HG02763 (cell line): Measurements from ENCODE around the gene CLEC11A.

Experiments used
- ATAC-seq: cut with Tn5 transposase; IDR thresholded peaks from one replicate; pipeline ENCODE4 v1.9.1; 2021; ENCODE audit warnings: mild to moderate bottlenecking, moderate library complexity; ENCODE audit not compliant: unreplicated experiment

Gene CLEC11A

GRCh38 chr19:50723069-50723468, at the start of gene CLEC11A:
TSS of gene CLEC11A (plus strand) at chr19:50723364. CDS start at chr19:50723526, 162 bp downstream.
- no peak for ATAC-seq

GRCh38 chr19:50676625-50677197, 46.5 kb upstream of the CLEC11A start:
- no peak for ATAC-seq

- no peak for ATAC-seq
Observed at GRCh38 chr19:50677636-50678035, 45.5 kb upstream of the CLEC11A start.

GRCh38 chr19:50678323-50678722, 44.8 kb upstream of the CLEC11A start:
- ATAC-seq, result no peak

GRCh38 chr19:50679177-50680125, 43.7 kb upstream of the CLEC11A start:
- ATAC-seq, result peak; percentile 65

- no peak for ATAC-seq
Observed at GRCh38 chr19:50686310-50687032, 36.7 kb upstream of the CLEC11A start.

- ATAC-seq, result no peak
Observed at GRCh38 chr19:50688766-50689165, 34.4 kb upstream of the CLEC11A start.

- ATAC-seq, result no peak
Observed at GRCh38 chr19:50690439-50690838, 32.7 kb upstream of the CLEC11A start.

- ATAC-seq, result no peak
Observed at GRCh38 chr19:50693064-50693975, 29.8 kb upstream of the CLEC11A start.

- no peak for ATAC-seq
Observed at GRCh38 chr19:50694815-50695145, 28.4 kb upstream of the CLEC11A start.

- ATAC-seq, result no peak
Observed at GRCh38 chr19:50695251-50696093, 27.7 kb upstream of the CLEC11A start.

GRCh38 chr19:50696094-50696483, 27.1 kb upstream of the CLEC11A start:
- no peak for ATAC-seq

- no peak for ATAC-seq
Observed at GRCh38 chr19:50697414-50698124, 25.6 kb upstream of the CLEC11A start.

- no peak for ATAC-seq
Observed at GRCh38 chr19:50701367-50701985, 21.7 kb upstream of the CLEC11A start.

GRCh38 chr19:50702158-50702870, 20.9 kb upstream of the CLEC11A start:
- no peak for ATAC-seq

- ATAC-seq, result no peak
Observed at GRCh38 chr19:50702871-50703829, 20.0 kb upstream of the CLEC11A start.
